GM12891 (cell line): Measurements from ENCODE around the gene CBLC.
"Not testable (repeated sequence)": the region's sequence is repeated elsewhere in the genome, so short reads cannot be mapped to it uniquely, and the experiment has no call there.

Experiments
- DNase-seq: peaks from one replicate; pipeline ENCODE4 v3.0.0; 2011; ENCODE audit warnings: low spot score; ENCODE audit not compliant: insufficient read length
- FAIRE-seq: peaks from 2 replicates; lab custom pipeline; 2011; peaks lifted over from hg19 to GRCh38; lab: Jason Lieb, UNC
- PAX5 ChIP-seq: IDR thresholded peaks from 2 replicates; pipeline ENCODE4 v1.6.1; 2011; ENCODE audit warnings: low read length, moderate library complexity, mild to moderate bottlenecking; ENCODE audit not compliant: insufficient read depth, severe bottlenecking
- POLR2A ChIP-seq: IDR thresholded peaks from 2 replicates; pipeline ENCODE4 v1.6.1; 2011; ENCODE audit warnings: low read depth, low read length, control low read depth
- POLR2AphosphoS5 ChIP-seq: IDR thresholded peaks from 2 replicates; pipeline ENCODE4 v1.6.1; 2011; ENCODE audit warnings: low read depth, low read length, control low read depth
- POU2F2 ChIP-seq: IDR thresholded peaks from 2 replicates; pipeline ENCODE4 v1.6.1; 2011; ENCODE audit warnings: low read depth, mild to moderate bottlenecking, control low read depth, low read length, moderate library complexity
- SPI1 ChIP-seq: IDR thresholded peaks from 2 replicates; pipeline ENCODE4 v1.6.1; 2011; ENCODE audit warnings: low read depth, low read length, control low read depth
- TAF1 ChIP-seq: IDR thresholded peaks from 2 replicates; pipeline ENCODE4 v1.6.1; 2011; ENCODE audit warnings: low read depth, low read length, control low read depth

The CBLC gene

DNA sequence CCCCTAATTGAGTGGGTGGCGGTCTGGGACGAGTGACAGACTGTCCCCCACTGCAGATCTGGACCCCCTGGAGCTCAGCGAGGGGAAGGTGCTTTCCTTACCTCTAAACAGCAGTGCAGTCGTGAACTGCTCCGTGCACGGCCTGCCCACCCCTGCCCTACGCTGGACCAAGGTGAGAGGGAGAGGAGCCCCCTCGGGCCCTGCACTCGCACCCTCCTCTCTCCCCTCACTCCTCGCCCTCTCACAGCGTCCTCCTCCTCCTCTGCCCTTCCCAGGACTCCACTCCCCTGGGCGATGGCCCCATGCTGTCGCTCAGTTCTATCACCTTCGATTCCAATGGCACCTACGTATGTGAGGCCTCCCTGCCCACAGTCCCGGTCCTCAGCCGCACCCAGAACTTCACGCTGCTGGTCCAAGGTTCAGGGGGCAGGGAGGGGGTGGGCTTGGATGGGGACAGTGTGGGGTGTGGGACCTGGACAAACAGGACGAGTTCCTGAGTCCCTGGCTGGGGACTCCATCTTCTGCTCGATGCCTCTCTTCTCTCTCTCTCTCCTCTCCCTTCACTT, 40.9 kb downstream of the CBLC start:
- no peak for TF ChIP-seq POLR2AphosphoS5
- no peak for FAIRE-seq
- no peak for DNase-seq

DNA sequence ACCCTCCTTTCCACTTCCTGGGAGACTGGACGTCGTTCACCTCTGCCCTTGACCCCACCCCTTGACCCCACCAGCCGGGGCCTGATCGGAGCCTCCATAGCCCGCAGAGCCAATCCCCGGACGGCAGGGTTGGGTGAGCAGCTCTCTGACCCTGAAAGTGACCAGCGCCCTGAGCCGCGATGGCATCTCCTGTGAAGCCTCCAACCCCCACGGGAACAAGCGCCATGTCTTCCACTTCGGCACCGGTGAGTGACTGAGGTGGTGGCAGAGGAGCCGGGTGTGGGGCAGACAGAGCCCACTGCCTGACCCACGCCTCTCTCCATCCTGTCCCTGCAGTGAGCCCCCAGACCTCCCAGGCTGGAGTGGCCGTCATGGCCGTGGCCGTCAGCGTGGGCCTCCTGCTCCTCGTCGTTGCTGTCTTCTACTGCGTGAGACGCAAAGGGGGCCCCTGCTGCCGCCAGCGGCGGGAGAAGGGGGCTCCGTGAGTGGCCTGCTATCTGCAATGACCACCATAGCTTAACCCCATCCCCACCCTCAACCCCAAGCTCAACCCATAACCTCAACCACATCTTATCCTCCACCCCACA, 41.6 kb downstream of the CBLC start:
- TF ChIP-seq SPI1 (no peak), POU2F2 (no peak), POLR2A (no peak), PAX5 (no peak), POLR2AphosphoS5 (no peak), TAF1 (no peak)
- DNase-seq (no peak), FAIRE-seq (no peak)

DNA sequence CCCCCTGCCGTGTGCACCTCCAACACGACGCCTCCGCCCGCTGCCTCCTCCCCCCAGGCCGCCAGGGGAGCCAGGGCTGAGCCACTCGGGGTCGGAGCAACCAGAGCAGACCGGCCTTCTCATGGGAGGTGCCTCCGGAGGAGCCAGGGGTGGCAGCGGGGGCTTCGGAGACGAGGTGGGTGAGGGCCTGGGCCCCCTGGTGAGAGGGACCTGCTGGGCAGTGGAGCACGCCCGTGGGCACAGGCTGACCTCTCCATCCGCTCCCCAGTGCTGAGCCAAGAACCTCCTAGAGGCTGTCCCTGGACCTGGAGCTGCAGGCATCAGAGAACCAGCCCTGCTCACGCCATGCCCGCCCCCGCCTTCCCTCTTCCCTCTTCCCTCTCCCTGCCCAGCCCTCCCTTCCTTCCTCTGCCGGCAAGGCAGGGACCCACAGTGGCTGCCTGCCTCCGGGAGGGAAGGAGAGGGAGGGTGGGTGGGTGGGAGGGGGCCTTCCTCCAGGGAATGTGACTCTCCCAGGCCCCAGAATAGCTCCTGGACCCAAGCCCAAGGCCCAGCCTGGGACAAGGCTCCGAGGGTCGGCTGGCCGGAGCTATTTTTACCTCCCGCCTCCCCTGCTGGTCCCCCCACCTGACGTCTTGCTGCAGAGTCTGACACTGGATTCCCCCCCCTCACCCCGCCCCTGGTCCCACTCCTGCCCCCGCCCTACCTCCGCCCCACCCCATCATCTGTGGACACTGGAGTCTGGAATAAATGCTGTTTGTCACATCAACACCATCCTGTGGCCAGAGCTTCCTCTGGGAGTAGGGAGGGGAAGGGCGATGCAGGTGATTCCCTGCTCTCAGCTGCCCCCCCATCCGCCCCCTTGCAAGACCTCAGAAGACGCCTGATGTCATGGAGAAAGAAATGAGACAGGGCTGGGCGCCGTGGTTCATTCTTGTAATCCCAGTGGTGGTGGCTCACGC, 43.2 kb downstream of the CBLC start:
- no peak for FAIRE-seq
- DNase-seq = no peak

DNA sequence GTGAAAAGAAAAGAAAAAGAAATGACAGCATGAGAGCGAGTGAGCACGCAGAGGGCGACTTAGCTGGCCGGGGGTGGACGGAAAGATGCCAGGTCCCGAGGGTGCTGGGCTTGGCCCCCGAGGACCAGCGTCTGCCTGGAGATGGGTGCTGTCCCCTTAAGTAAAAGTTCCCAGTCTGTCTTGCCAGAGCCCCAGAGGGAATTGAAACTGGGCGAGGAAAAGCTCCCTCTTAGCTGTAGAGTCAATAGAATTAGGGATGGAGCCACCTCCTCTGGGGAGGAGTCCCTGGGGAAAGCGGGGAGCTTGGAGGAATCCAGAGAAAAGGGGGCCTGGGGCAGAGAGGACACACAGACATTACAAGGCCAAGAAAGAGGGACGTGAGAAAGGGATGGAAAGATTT, 44.5 kb downstream of the CBLC start:
- no peak for DNase-seq
- no peak for FAIRE-seq
- TF ChIP-seq POLR2AphosphoS5 (no peak), SPI1 (no peak), TAF1 (no peak), POLR2A (no peak), PAX5 (no peak), POU2F2 (no peak)

More for the DNA sequence above, 43.2 kb downstream of the CBLC start:
- no peak for TF ChIP-seq POLR2A
- TF ChIP-seq SPI1 = no peak
- TF ChIP-seq POLR2AphosphoS5 = no peak

DNA sequence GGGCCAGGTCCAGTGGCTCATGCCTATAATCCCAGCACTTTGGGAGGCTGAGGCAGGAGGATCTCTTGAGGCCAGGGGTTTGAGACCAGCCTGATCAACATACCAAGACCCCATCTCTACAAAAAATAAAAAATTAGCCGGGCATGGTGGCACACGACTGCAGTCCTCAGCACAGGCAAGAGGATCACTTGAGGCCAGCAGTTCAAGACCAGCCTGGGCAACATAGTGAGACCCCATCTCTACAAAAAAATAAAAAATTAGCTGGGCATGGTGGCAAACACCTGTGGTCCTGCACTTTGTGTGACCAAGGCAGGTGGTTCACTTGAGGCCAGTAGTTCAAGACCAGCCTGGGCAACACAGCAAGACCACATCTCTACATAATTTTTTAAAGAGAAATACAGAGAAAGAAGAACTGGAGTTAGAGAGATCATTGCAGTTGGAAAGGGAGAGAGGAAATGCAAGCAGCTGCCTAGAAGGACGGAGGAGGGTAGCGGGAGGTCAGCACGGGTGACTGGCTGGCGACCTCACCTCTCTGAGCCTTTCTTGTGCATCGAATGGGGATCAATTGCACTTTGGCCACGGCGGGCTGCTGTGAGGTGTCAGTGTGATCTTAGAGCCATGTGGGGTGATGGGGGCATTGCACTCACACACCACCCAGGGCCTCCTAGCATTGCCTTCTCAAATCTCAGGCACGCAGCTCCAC, 45.1 kb downstream of the CBLC start:
- DNase-seq (no peak), FAIRE-seq (no peak)

DNA sequence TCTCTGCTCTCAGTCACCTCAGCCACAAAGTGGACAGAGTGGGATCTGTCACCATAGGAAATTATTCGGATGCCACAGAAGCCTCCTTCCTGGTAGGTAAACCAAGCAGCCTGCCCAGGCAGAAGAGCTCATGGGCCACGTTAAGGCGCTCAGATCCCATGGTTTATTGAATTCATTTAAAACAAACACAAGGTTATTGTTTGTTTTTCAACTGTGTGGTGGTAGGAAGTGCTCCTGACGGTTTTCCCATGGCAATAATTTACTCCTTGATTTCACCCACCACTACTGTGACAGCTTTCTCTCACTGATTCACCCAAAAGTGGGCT, 45.6 kb downstream of the CBLC start:
- DNase-seq (no peak), FAIRE-seq (no peak)
- TF ChIP-seq PAX5 (no peak), TAF1 (no peak), POLR2AphosphoS5 (no peak), POU2F2 (no peak), SPI1 (no peak), POLR2A (no peak)

More for the DNA sequence above, 45.1 kb downstream of the CBLC start:
- TF ChIP-seq TAF1 (no peak), PAX5 (no peak), POLR2A (no peak), SPI1 (no peak), POU2F2 (no peak), POLR2AphosphoS5 (no peak)

DNA sequence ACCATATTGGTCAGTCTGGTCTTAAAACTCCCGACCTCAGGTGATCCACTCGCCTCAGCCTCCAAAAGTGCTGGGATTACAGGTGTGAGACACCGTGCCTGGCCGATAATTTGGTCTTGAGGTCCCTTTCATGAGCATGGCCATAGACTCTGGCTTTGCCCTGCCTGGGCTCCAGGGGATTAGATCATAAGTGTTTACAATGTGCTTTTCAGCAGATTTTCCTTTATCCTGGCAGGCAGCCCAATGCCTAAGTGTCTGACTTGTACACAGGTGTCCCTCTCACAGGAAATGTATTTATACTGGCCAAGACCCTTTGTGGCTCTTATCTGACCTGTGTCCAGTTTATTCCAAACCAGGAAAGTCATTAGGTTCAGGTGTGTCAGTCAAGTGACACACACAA, 47.1 kb downstream of the CBLC start:
- TF ChIP-seq TAF1 (no peak), PAX5 (no peak), SPI1 (no peak), POLR2AphosphoS5 (no peak), POU2F2 (no peak), POLR2A (no peak)
- no peak for FAIRE-seq
- no peak for DNase-seq

DNA sequence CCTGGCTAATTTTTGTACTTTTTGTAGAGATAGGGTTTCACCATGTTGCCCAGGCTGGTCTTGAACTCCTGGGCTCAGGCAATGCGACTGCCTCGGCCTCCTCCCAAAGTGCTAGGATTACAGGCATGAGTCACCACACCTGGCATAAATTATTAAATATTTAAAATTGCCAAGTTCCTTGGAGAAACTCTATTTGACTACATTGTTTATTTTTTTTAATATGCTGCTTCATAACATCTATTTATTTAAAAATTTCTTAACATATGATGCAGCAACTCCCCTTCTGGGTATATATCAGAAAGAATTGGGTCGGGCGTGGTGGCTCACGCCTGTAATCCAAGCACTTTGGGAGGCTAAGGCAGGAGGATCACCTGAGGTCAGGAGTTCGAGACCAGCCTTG, 55.2 kb downstream of the CBLC start:
- not testable (repeated sequence) for DNase-seq, FAIRE-seq

DNA sequence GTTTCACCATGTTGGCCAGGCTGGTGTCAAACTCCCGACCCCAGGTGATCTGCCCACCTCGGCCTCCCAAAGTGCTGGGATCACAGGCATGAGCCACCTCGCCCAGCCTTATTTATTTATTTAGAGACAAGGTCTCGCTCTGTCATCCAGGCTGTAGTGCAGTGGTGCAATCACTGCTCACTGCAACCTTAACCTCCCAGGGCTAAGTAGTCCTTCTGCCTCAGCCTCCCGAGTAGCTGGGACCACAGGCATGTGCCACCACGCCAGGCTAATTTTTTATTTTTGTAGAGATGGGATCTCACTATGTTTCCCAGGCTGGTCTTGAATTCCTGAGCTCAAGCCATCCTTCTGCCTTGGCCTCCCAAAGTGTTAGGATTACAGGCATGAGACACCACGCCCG, 56.7 kb downstream of the CBLC start:
- not testable (repeated sequence) for DNase-seq, FAIRE-seq

DNA sequence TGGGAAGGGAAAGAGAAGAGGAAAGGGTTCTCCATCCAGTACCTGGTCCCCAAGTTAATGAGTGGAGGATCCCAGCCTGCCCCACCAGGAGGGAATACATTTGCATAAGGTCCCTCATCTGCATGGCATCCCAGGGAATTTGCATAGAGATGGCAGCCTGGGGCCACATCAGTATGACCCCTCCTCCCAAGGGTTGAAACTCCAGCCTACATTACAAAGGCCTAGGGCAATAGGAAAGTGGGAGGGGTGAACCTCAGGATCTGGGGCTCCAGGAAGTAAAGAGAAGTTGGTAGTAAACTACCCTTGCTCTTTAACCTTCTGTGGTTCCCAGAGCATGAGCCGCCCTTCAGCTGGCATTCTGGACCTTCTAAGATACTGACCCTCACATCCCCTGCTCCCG, 61.6 kb downstream of the CBLC start:
- TF ChIP-seq TAF1 = no peak
- no peak for TF ChIP-seq SPI1
- TF ChIP-seq POLR2AphosphoS5 = no peak
- no peak for TF ChIP-seq PAX5
- no peak for TF ChIP-seq POU2F2
- TF ChIP-seq POLR2A = no peak
- no peak for DNase-seq
- no peak for FAIRE-seq
